Stimulated activated effector memory CD8-positive, alpha-beta T cell treated with anti-CD3 and anti-CD28 coated beads, Interleukin-12 subunit alpha, Interleukin-12 subunit beta, amount 100 ng/mL, for 72 hours (primary cell): Measurements from ENCODE around the gene ZMAT5.
"Not testable (repeated sequence)": the region's sequence is repeated elsewhere in the genome, so short reads cannot be mapped to it uniquely, and the experiment has no call there.

Experiments used
- ATAC-seq: fragments of 150-1000 bp; cut with Tn5 transposase; 2 replicates; pipeline ENCODE4 v1.10.0; 2021
- DNase-seq, 2 donors: peaks; one replicate each; pipeline ENCODE4 v3.0.0; 2021 to 2022; ENCODE audit warnings: low spot score in 2 of 2
- H3K27ac Mint-ChIP-seq: one replicate; pipeline ENCODE4 v1.8.0; 2022; ENCODE audit warnings: mild to moderate bottlenecking, mixed read lengths
- H3K36me3 Mint-ChIP-seq: one replicate; pipeline ENCODE4 v1.8.0; 2022; ENCODE audit warnings: mild to moderate bottlenecking, mixed read lengths
- H3K4me1 Mint-ChIP-seq: one replicate; pipeline ENCODE4 v1.8.0; 2022; ENCODE audit warnings: mixed read lengths
- H3K4me3 Mint-ChIP-seq: one replicate; pipeline ENCODE4 v1.8.0; 2022; ENCODE audit warnings: mild to moderate bottlenecking, mixed read lengths
- H3K9me3 Mint-ChIP-seq: one replicate; pipeline ENCODE4 v1.8.0; 2022; ENCODE audit warnings: mixed read lengths

The ZMAT5 gene

DNA sequence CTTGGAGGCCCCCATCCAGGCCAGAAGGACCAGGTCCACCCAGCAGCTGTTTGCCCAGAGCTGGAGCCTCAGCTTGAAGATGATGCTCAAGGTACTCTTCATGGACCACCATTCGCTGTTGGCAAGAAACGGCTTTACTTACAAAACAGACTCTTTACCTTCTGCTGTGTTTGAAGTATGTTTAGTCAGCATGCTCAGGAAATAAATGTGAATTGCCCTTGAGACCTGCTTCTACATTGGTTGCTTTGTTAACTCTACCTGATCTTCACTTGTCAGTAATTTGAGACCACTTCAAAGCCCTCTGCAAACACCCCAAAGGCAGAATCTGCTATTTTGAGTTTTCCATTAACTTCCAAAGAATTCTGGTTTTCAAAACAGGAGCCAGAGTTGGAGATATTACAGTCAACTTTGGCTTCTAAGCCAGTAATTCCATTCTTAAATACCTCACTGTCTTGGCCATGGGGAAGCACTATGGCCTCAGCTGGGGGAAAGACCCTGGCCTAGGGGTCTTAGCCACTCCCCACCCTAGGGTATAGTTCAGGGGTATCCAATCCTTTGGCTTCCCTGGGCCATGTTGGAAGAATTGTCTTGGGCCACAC lies 3.0 kb upstream of the ZMAT5 start:
- Mint-ChIP-seq H3K4me1 (peaks cover 33% of the 10 kb centered on the region), H3K4me3 (no peak overlapping the region), H3K9me3 (no peaks in the 10 kb centered on the region), H3K27ac (no peak overlapping the region), H3K36me3 (peaks cover 37% of the 10 kb centered on the region)
- DNase-seq: no peak
- no peak for ATAC-seq

DNA sequence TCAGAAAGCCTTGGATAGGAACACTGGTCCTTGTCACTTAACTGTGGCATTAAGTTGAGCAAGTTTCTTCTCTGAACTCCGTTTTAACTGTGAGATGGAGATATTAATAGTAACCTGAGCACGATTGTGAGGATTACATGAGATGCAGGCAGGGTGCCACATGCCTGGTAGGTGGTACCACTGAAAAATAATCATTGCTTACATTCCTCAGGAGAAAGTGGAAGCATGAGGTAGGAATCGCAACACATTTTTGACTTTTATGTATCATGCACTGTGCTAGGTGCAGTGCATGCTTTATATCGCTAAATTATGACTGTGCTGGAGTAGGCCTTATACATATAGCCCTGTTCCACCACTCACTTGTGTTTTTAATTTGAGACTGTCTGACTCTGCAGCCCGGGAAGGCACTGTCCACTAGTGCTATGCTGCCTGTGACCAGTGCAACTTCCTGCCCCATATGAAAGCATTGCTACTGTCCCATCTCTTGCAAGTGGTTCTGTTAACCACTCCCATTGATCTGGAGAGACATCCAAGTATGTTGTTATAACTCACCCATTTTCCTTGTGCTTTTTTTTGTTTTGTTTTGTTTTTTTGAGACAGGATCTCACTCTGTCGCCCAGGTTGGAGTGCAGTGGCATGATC lies 1.4 kb upstream of the ZMAT5 start:
- ATAC-seq: no peak
- DNase-seq: no peak
- Mint-ChIP-seq H3K27ac (peak overlapping the region; percentile 99), H3K4me1 (peaks cover 33% of the 10 kb centered on the region), H3K36me3 (peaks cover 37% of the 10 kb centered on the region), H3K4me3 (peak overlapping the region; percentile 99), H3K9me3 (no peaks in the 10 kb centered on the region)

DNA sequence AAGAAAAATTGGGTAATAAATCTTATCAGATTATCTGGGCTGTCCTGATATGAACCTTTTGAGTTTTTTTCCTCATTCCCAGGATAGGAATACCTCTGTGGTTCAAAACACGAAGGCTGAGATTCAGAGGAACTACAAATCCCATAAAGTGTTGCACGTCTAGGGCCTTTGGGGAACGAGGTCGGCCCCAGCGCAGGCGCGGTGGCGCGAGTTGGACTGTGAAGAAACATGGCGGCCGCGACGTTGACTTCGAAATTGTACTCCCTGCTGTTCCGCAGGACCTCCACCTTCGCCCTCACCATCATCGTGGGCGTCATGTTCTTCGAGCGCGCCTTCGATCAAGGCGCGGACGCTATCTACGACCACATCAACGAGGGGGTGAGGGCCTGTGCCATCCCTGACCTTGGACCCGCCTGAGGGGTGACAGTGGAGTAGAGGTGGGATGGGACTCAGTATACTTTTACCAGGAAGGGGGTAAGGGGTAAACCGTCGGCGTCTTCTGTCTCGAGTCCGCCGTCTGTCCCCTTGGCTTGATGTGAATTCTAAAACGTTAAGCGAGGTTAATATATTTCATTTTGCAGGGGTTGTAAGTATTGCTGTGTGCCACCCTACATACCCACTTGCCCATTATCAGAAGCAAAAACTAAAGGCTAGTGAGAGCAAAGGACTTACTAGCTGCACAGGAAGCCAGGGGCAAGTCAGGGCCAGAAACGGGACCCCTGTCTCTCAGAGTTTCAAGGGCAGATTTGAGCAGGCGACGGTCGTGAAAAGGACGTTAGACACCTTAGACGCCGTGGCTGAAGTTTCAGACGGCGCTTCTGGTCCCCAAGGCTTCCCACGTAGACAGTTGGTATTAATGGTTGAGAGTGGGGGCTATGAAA lies 604 bp upstream of the ZMAT5 start, which contains the start of gene UQCR10:
Gene UQCR10, plus strand, starts transcription at position 199 of the 881 bp plus-strand sequence. Its CDS starts 30 bp downstream, at position 229.
- peak within 1 kb of the TSS; percentile 99 for H3K27ac Mint-ChIP-seq
- peak within 1 kb of the TSS; percentile 99 for H3K4me3 Mint-ChIP-seq
- peaks cover 33% of the 10 kb centered on the region for H3K4me1 Mint-ChIP-seq

DNA sequence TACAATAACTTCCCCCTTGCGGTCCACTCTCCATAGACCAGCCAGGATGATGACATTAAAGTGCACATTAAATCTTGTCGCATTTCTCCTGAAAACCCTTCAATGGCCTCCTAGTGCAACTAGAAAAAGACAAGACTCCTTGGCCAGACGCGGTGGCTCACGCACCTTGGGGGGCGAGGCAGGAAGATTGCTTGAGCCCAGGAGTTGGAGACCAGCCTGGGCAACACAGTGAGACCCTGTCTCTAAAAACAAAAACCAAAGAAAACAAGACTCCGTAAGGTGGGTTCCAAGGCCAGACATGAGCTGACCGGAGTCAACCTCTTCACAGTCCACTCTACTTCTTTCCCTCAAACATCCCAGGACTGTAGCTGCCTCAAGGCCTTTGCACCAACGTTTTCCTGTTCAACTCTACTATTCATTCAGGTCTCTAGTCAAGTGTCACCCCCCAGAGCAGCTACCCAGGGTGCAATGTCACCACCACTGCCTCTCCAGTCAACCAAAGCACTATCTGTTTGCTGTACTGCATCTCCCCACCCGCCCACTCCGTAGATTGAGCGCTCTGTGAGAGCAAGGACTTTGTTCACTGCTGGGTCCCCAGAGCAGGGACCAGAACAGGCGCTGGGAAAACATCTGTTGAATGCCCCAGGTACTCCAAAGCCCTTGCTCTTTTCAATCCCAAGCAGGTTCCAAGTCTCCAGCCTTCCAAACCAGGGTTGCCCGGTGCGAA lies 739 bp downstream of the ZMAT5 start:
- DNase-seq: peak in 1 of 2 donors; percentile 13
- Mint-ChIP-seq H3K4me3 (peak overlapping the region; percentile 99), H3K9me3 (no peaks in the 10 kb centered on the region), H3K4me1 (peaks cover 33% of the 10 kb centered on the region), H3K36me3 (peaks cover 34% of the 10 kb centered on the region), H3K27ac (peak overlapping the region; percentile 99)
- ATAC-seq: peak; percentile 53

More for the DNA sequence above, 604 bp upstream of the ZMAT5 start, which contains the start of gene UQCR10:
- H3K36me3 Mint-ChIP-seq: peaks cover 37% of the 10 kb centered on the region
- DNase-seq (peak; percentile 81 to 95), ATAC-seq (peak; percentile 88)
- H3K9me3 Mint-ChIP-seq: no peaks in the 10 kb centered on the region

DNA sequence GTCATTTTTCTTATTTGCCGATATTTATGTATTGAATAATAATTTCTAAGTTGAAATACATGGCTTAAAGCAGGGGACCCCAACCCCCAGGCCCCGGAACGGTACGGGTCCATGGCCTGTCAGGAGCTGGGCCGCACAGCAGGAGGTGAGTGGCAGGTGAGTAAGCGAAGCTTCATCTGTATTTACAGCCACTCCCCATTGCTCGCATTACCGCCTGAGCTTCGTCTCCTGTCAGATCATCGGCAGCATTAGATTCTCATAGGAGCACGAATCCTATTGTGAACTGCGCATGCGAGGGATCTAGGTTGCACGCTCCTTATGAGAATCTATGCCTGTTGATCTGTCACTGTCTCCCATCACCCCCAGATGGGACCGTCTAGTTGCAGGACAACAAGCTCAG lies 4.5 kb downstream of the ZMAT5 start:
- peaks cover 16% of the 10 kb centered on the region for H3K4me1 Mint-ChIP-seq
- no peak for DNase-seq

DNA sequence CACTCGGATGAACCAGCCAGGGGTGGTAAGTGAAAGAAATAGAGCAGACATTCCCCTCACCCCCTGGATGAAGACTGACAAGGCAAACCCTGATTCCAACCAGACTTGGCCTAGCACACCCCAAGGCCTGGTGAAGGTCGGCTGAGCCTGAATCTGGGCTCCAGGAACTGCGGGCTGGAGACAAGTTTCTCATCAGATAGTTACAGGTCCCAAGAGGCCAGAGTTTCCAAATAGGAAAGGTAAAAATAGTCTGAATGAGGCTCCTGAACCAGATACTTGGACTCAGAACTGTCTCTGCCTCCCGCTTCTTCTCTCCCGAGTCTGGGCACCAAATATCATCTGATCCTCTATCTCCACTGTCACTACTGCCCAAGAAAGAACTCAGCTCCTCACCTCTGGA lies 7.8 kb downstream of the ZMAT5 start:
- H3K36me3 Mint-ChIP-seq: no peaks in the 10 kb centered on the region
- ATAC-seq (no peak), DNase-seq (no peak)
- H3K27ac Mint-ChIP-seq: no peak overlapping the region
- no peak overlapping the region for H3K4me3 Mint-ChIP-seq
- no peaks in the 10 kb centered on the region for H3K9me3 Mint-ChIP-seq
- H3K4me1 Mint-ChIP-seq: no peaks in the 10 kb centered on the region

More for the DNA sequence above, 4.5 kb downstream of the ZMAT5 start:
- no peaks in the 10 kb centered on the region for H3K9me3 Mint-ChIP-seq
- H3K27ac Mint-ChIP-seq: no peak overlapping the region
- no peak for ATAC-seq
- H3K36me3 Mint-ChIP-seq: no peaks in the 10 kb centered on the region
- H3K4me3 Mint-ChIP-seq: no peak overlapping the region

DNA sequence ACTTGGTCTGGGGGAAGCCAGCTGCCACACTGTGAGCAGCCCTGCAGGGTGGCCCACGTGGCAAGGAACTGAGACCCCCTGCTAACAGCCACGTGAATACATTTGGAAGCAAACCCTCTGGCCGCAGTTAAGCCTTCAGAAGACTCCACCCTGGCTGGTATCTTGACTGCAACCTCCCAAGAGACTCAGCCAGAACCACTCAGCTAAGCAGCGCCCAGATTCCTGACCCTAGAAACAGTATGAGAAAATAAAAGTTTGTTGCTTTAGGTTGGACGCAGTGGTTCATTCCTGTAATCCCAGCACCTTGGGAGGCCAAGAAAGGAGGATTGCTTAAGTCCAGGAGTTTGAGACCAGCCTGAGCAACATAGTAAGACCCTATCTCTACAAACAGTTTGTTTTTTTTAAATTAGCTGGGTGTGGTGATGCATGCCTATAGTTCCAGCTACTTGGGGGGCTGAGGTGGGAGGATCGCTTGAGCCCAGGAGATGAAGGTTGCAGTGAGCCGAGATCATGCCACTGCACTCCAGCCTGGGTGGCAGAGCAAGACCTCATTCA lies 8.7 kb downstream of the ZMAT5 start:
- no peak for ATAC-seq
- H3K9me3 Mint-ChIP-seq: no peaks in the 10 kb centered on the region
- no peak overlapping the region for H3K4me3 Mint-ChIP-seq
- no peak overlapping the region for H3K27ac Mint-ChIP-seq
- H3K4me1 Mint-ChIP-seq: no peaks in the 10 kb centered on the region
- no peaks in the 10 kb centered on the region for H3K36me3 Mint-ChIP-seq
- DNase-seq: no peak

DNA sequence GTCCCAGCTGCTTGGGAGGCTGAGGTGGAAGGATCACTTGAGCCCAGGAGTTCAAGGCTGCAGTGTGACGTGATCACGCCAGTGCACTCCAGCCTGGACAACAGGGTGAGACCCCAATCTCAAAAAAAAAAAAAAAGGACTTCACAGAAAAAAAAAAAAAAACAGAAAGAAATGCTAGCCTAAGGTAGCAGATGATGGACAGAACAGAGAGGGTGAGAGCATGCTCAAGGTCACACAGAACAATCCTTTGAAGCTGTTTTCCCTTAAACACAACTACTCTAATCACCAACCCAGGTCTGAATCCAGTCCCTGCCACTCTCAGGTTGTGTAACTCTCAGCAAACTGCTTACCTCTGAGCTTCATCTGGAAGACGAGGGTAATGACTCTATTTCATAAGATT lies 9.7 kb downstream of the ZMAT5 start:
- ATAC-seq (no peak), DNase-seq (no peak)
- Mint-ChIP-seq H3K9me3 (no peaks in the 10 kb centered on the region), H3K4me3 (no peak overlapping the region), H3K27ac (no peak overlapping the region), H3K4me1 (peaks cover 4% of the 10 kb centered on the region), H3K36me3 (no peaks in the 10 kb centered on the region)

DNA sequence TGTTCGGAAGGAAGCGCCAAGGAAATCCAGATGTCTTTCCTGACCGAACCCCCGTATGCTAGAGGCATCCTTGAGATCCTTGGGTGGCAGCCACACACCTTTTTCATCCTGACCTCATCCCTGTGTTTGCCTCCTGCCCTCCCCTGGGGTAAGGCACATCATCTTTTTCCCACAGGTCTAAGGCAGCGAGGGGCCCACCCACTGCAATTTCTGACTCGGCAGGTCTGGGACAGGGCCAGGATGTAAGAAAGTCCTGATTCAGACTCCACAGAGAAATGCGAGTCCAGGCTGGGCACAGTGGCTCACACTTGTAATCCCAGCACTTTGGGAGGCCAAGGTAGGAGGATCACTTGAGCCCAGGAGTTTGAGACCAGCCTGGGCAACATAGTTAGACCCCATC lies 10.5 kb downstream of the ZMAT5 start:
- Mint-ChIP-seq H3K36me3 (no peaks in the 10 kb centered on the region), H3K4me1 (peaks cover 7% of the 10 kb centered on the region), H3K4me3 (no peak overlapping the region), H3K27ac (no peak overlapping the region), H3K9me3 (no peaks in the 10 kb centered on the region)
- DNase-seq (no peak), ATAC-seq (no peak)

DNA sequence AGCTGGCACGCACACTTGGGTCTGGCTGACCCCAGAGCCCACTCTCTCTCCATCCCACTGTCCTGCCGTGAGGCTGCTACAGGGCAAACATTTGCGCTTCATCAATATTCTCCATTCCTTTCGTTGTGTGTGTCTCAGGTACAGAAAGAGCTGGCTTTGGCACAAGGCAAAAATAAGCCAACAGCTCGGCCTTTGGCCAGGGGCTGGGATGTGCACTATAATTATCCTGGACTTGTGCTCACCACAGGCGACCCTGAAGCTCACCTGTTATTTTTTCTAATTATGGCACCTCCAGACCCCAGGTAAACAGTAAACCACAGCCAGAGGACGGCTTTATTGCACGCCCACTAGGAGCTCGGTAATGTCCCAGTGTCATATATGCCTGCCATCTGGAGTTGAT lies 10.9 kb downstream of the ZMAT5 start:
- ATAC-seq (no peak), DNase-seq (no peak)
- Mint-ChIP-seq H3K9me3 (no peaks in the 10 kb centered on the region), H3K4me1 (peaks cover 12% of the 10 kb centered on the region), H3K36me3 (no peaks in the 10 kb centered on the region), H3K27ac (no peak overlapping the region), H3K4me3 (no peak overlapping the region)

DNA sequence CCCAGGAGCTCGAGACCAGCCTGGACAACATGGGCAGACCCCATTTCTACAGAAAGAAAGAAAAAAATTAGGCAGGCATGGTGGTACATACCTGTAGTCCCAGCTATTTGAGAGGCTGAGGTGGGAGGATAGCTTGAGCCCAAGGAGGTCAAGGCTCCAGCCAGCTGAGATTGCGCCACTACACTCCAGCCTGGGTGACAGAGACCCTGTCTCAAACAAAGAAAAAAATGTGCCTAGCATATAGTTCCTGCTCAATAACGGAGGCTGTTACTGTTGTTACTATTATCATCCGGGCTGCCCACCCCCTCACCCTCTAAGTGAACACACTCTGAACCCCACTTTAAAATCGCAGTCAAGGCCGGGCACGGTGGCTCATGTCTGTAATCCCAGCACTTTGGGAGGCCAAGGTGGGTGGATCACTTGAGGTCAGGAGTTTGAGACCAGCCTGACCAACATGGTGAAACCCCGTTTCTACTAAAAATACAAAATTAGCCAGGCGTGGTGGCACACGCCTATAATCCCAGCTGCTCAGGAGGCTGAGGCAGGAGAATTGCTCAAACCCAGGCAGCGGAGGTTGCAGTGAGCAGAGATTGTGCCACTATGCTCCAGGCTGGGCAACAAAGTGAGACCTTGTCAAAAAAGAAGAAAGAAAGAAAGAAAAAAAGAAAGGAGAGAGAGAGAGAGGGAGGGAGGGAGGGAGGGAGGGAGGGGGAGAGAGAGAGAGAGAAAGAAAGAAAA lies 12.0 kb downstream of the ZMAT5 start:
- H3K4me3 Mint-ChIP-seq, H3K36me3 Mint-ChIP-seq, DNase-seq, H3K9me3 Mint-ChIP-seq, ATAC-seq: not testable (repeated sequence)
- H3K4me1 Mint-ChIP-seq: peaks cover 19% of the 10 kb centered on the region
- peak overlapping the region; percentile 9 for H3K27ac Mint-ChIP-seq

DNA sequence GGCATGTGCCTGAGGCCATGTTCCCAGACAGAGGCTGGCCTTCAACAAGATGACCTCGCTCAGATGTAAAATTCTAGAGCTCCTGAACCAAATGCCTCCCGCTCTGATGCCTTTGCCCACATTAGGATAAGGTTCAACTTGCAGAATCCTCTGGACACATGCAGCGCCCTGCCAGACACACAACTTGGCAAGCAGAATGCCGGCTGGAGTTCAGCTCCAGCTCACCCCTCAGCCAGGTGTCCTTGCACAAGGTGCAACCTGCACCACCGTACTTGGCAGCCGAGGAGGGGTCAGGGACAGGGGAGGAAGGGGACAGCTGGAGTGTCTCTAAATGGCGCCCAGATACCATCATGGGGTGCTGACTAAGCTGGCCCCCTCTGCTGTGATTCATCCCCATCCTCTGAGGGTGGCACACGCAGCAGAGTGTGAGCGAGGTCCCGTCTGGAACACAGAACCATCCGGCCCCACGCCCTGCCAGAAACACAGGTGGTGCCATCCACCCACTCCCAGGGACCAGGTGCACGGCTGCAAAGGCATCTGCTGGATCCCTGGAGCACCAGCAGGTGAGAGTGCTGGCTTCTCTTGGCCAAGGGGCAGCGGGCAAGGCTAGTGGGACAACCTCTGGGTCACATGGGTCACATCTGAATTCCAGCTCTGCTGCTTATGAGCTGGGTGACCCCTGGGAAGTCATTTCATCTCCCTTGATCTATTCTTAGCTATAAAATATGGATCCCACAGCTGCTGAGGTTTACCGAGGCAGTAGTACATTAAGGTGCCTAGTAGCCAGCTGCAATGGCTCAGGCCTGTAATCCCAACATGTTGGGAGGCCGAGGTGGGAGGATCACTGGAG lies 12.8 kb downstream of the ZMAT5 start:
- H3K9me3 Mint-ChIP-seq: no peaks in the 10 kb centered on the region
- no peak overlapping the region for H3K27ac Mint-ChIP-seq
- ATAC-seq: no peak
- H3K4me3 Mint-ChIP-seq: no peak overlapping the region
- peaks cover 19% of the 10 kb centered on the region for H3K4me1 Mint-ChIP-seq
- no peaks in the 10 kb centered on the region for H3K36me3 Mint-ChIP-seq
- no peak for DNase-seq

DNA sequence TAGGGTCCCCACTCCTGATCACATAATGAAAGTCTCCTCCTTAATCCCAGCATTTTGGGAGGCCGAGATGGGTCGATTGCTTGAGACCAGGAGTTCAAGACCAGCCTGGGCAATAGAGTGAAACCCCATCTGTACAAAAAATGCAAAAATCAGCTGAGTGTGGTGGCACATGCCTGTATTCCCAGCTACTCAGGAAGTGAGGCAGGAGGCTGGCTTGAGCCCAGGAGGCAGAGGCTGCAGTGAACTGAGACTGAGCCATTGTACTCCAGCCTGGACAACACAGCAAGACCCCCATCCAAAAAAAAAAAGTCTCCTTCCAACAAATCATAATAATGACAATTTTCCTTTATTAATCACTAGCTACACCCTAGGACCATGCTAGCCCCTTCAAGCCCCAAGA lies 15.1 kb downstream of the ZMAT5 start:
- peaks cover 8% of the 10 kb centered on the region for H3K36me3 Mint-ChIP-seq
- no peak for ATAC-seq
- DNase-seq: no peak
- H3K4me3 Mint-ChIP-seq: no peak overlapping the region
- no peaks in the 10 kb centered on the region for H3K9me3 Mint-ChIP-seq
- H3K4me1 Mint-ChIP-seq: peaks cover 19% of the 10 kb centered on the region
- peak overlapping the region; percentile 84 for H3K27ac Mint-ChIP-seq
